H1 (cell line): ENCODE results near the gene TMED4. TPM values are rescaled to one million over a fixed set of nuclear protein-coding genes. Genes with fewer than 3 reads are reported as not detected.

Experiments
- CTCF ChIA-PET: fragments of 300-600 bp; sonication (Branson Sonifier 250); formaldehyde crosslinking; loops from one replicate; lab custom pipeline; 2021; ENCODE audit not compliant: partially characterized antibody; lab: Charles Lee
- POLR2A ChIA-PET: fragments of 300-600 bp; sonication (Branson Sonifier 250); formaldehyde crosslinking; loops from one replicate; lab custom pipeline; 2021; ENCODE audit warnings: inconsistent platforms; ENCODE audit not compliant: partially characterized antibody; lab: Charles Lee
- DNase-seq, 2 experiments: peaks; one replicate each; pipeline versions ENCODE4 v3.0.0 to v3.0.0-alpha.2; 2010 to 2022; ENCODE audit warnings: low spot score in 2 of 2, low read depth in 1 of 2, mixed read lengths in 1 of 2
- FAIRE-seq: peaks from 2 replicates; lab custom pipeline; 2011; peaks lifted over from hg19 to GRCh38; lab: Jason Lieb, UNC
- H2AFZ ChIP-seq: 2 replicates; pipeline ENCODE4 v1.8.1; 2012; ENCODE audit warnings: low read length, inconsistent platforms
- H2AK5ac ChIP-seq: 2 replicates; pipeline ENCODE4 v1.6.1; 2013; ENCODE audit warnings: low read depth, low read length
- H2BK120ac ChIP-seq: replicated peaks from 2 replicates; pipeline ENCODE3; 2013; ENCODE audit warnings: low read depth, low read length, inconsistent platforms
- H2BK12ac ChIP-seq: 2 replicates; pipeline ENCODE4 v1.6.1; 2013; ENCODE audit warnings: low read depth, low read length
- H2BK15ac ChIP-seq: 2 replicates; pipeline ENCODE4 v1.6.1; 2013; ENCODE audit warnings: low read length
- H2BK20ac ChIP-seq: 2 replicates; pipeline ENCODE4 v1.6.1; 2013; ENCODE audit warnings: low read length
- H2BK5ac ChIP-seq: 2 replicates; pipeline ENCODE4 v1.6.1; 2013; ENCODE audit warnings: low read depth, low read length
- H3K14ac ChIP-seq: 2 replicates; pipeline ENCODE4 v1.6.1; 2013; ENCODE audit warnings: inconsistent platforms; ENCODE audit not compliant: insufficient read length
- H3K18ac ChIP-seq: 2 replicates; pipeline ENCODE4 v1.6.1; 2013; ENCODE audit warnings: low read length; ENCODE audit errors: extremely low read depth
- H3K23ac ChIP-seq: 2 replicates; pipeline ENCODE4 v1.6.1; 2013; ENCODE audit warnings: inconsistent platforms; ENCODE audit not compliant: insufficient read length
- H3K23me2 ChIP-seq: 2 replicates; pipeline ENCODE4 v1.6.1; 2013; ENCODE audit warnings: low read depth, low read length
- H3K27ac ChIP-seq: 2 replicates; pipeline ENCODE4 v1.6.1; 2011; ENCODE audit warnings: low read depth, low read length, inconsistent platforms
- H3K27me3 ChIP-seq, 4 experiments: replicated peaks in 1 of 4; 1 replicate in 1 of 4; 2 replicates in 3 of 4; pipeline versions ENCODE4 v1.6.1 to v1.8.1; 2011 to 2013; ENCODE audit warnings: low read length in 3 of 4, mild to moderate bottlenecking in 3 of 4, inconsistent platforms in 2 of 4, mixed read lengths in 2 of 4, moderate library complexity in 1 of 4; ENCODE audit not compliant: control insufficient read depth in 3 of 4, insufficient read depth in 3 of 4; ENCODE audit errors: extremely low read depth in 1 of 4
- H3K36me3 ChIP-seq, 4 experiments: 2 replicates each; pipeline versions ENCODE4 v1.6.1 to v1.8.1; 2011 to 2013; ENCODE audit warnings: mild to moderate bottlenecking in 4 of 4, low read length in 3 of 4, moderate library complexity in 2 of 4, control low read depth in 1 of 4, inconsistent platforms in 1 of 4; ENCODE audit not compliant: insufficient read depth in 4 of 4, control insufficient read depth in 2 of 4
- H3K4ac ChIP-seq: replicated peaks from 2 replicates; pipeline ENCODE3; 2013; ENCODE audit warnings: low read length, low read depth, mixed read lengths, inconsistent platforms; ENCODE audit not compliant: insufficient read length
- H3K4me1 ChIP-seq, 4 experiments: replicated peaks in 1 of 4; 1 replicate in 1 of 4; 2 replicates in 3 of 4; pipeline versions ENCODE4 v1.6.1 to v1.8.1; 2011 to 2013; ENCODE audit warnings: low read length in 3 of 4, inconsistent platforms in 2 of 4, mixed read lengths in 1 of 4; ENCODE audit not compliant: insufficient read depth in 4 of 4, control insufficient read depth in 3 of 4
- H3K4me2 ChIP-seq, 2 experiments: 2 replicates each; pipeline versions ENCODE4 v1.6.1 to v1.8.1; 2011 to 2013; ENCODE audit warnings: low read depth in 2 of 2, low read length in 2 of 2, control low read depth in 1 of 2, inconsistent platforms in 1 of 2, mild to moderate bottlenecking in 1 of 2; ENCODE audit not compliant: insufficient read depth in 1 of 2
- H3K4me3 ChIP-seq, 4 experiments: fragments of 200-600, 300-600 bp in 1 of 4; sonication (generic), shearing (Covaris generic), sonication (Bioruptor Twin) in 1 of 4; 2 replicates each; pipeline versions ENCODE4 v1.5.1 to v1.8.1; 2011 to 2016; ENCODE audit warnings: low read length in 4 of 4, low read depth in 3 of 4, control low read depth in 2 of 4, inconsistent platforms in 2 of 4, mild to moderate bottlenecking in 2 of 4, mixed read lengths in 1 of 4, moderate library complexity in 1 of 4; ENCODE audit not compliant: insufficient read depth in 2 of 4; ENCODE audit errors: extremely low read depth in 1 of 4
- H3K56ac ChIP-seq: replicated peaks from 2 replicates; pipeline ENCODE3; 2013; ENCODE audit warnings: low read depth, mild to moderate bottlenecking, mixed read lengths, low read length, inconsistent platforms; ENCODE audit not compliant: insufficient read length
- H3K79me1 ChIP-seq: 2 replicates; pipeline ENCODE4 v1.6.1; 2013; ENCODE audit warnings: low read depth, low read length, control low read depth
- H3K79me2 ChIP-seq, 2 experiments: 2 replicates each; pipeline versions ENCODE4 v1.6.1 to v1.8.1; 2012 to 2013; ENCODE audit warnings: low read length in 2 of 2, mild to moderate bottlenecking in 2 of 2, inconsistent platforms in 1 of 2; ENCODE audit not compliant: insufficient read depth in 2 of 2, control insufficient read depth in 1 of 2
- H3K9ac ChIP-seq, 4 experiments: replicated peaks in 1 of 4; 1 replicate in 1 of 4; 2 replicates in 3 of 4; pipeline versions ENCODE4 v1.6.1 to v1.8.1; 2011 to 2013; ENCODE audit warnings: low read depth in 3 of 4, low read length in 3 of 4, control low read depth in 2 of 4, mild to moderate bottlenecking in 2 of 4, moderate library complexity in 2 of 4, inconsistent platforms in 1 of 4; ENCODE audit errors: extremely low read depth in 1 of 4
- H3K9me3 ChIP-seq, 2 experiments: 2 replicates each; pipeline versions ENCODE4 v1.6.1 to v1.8.1; 2012 to 2013; ENCODE audit warnings: mild to moderate bottlenecking in 2 of 2, moderate library complexity in 2 of 2, control low read depth in 1 of 2, inconsistent platforms in 1 of 2, low read depth in 1 of 2, low read length in 1 of 2, mixed read lengths in 1 of 2; ENCODE audit not compliant: insufficient read depth in 2 of 2
- H4K20me1 ChIP-seq, 2 experiments: replicated peaks in 1 of 2; 2 replicates each; pipeline versions ENCODE3 to v1.8.1; 2011 to 2013; ENCODE audit warnings: inconsistent platforms in 2 of 2, low read length in 2 of 2, mild to moderate bottlenecking in 1 of 2; ENCODE audit not compliant: insufficient read depth in 2 of 2, control insufficient read depth in 1 of 2
- H4K5ac ChIP-seq: 2 replicates; pipeline ENCODE4 v1.6.1; 2013; ENCODE audit warnings: low read length, low read depth, mixed read lengths, inconsistent platforms; ENCODE audit not compliant: insufficient read length
- H4K8ac ChIP-seq: 2 replicates; pipeline ENCODE4 v1.8.0; 2013; ENCODE audit warnings: mild to moderate bottlenecking, moderate library complexity, low read length, inconsistent platforms; ENCODE audit not compliant: insufficient read depth; ENCODE audit errors: extremely low read depth
- H4K91ac ChIP-seq: replicated peaks from 2 replicates; pipeline ENCODE3; 2013; ENCODE audit warnings: low read length, mixed read lengths, inconsistent platforms; ENCODE audit not compliant: insufficient read length
- CEBPB ChIP-seq: IDR thresholded peaks from 2 replicates; pipeline ENCODE4 v1.6.1; 2012; ENCODE audit warnings: low read depth, low read length
- CHD2 ChIP-seq: IDR thresholded peaks from 2 replicates; pipeline ENCODE4 v1.6.1; 2012; ENCODE audit warnings: low read length, improper control_type of control experiment
- EGR1 ChIP-seq: IDR thresholded peaks from 2 replicates; pipeline ENCODE4 v1.6.1; 2011; ENCODE audit warnings: low read depth, low read length, borderline replicate concordance
- POLR2A ChIP-seq, 2 experiments: IDR thresholded peaks; 1 replicate in 1 of 2; 2 replicates in 1 of 2; pipeline ENCODE4 v1.6.1; 2011; ENCODE audit warnings: low read depth in 2 of 2, low read length in 2 of 2, mild to moderate bottlenecking in 2 of 2; ENCODE audit errors: control extremely low read depth in 1 of 2
- SIRT6 ChIP-seq: IDR thresholded peaks from one replicate; pipeline ENCODE4 v1.7.1; 2012; ENCODE audit warnings: low read length, inconsistent platforms
- SIX5 ChIP-seq: IDR thresholded peaks from 2 replicates; pipeline ENCODE4 v1.6.1; 2011; ENCODE audit warnings: mild to moderate bottlenecking, low read depth, low read length
- SP2 ChIP-seq: IDR thresholded peaks from 2 replicates; pipeline ENCODE4 v1.6.1; 2012; ENCODE audit warnings: mild to moderate bottlenecking, low read length, inconsistent platforms
- TEAD4 ChIP-seq: IDR thresholded peaks from 2 replicates; pipeline ENCODE4 v1.6.1; 2012; ENCODE audit warnings: low read depth, low read length, inconsistent platforms, mixed read lengths
- WGBS, 2 experiments: shearing (Covaris generic) in 1 of 2; methylation state at CpG; one replicate each; pipeline versions ENCODE4 v1.1.6 to v1.1.7; 2013 to 2015; ENCODE audit warnings: low lambda C conversion rate in 2 of 2, mixed read lengths in 2 of 2, inconsistent platforms in 1 of 2, low coverage in 1 of 2, missing lambda C conversion rate in 1 of 2; ENCODE audit not compliant: insufficient replicate concordance in 2 of 2, insufficient coverage in 1 of 2, insufficient read length in 1 of 2; ENCODE audit errors: extremely low coverage in 1 of 2, missing lambda C conversion rate in 1 of 2; 5-methylcytosine and 5-hydroxymethylcytosine counted together
- polyA plus RNA-seq, 7 experiments: library from polyadenylated mRNA; depleted of rRNA in 3 of 7; stranded (reverse) in 5 of 7; unstranded in 2 of 7; fragments of >200 nt in 5 of 7; fragments of 200-250 nt in 2 of 7; gene quantifications; 1 replicate in 5 of 7; 2 replicates in 1 of 7; 4 replicates in 1 of 7; pipeline versions ENCODE4 v1.2.1 to v1.2.3, GENCODE V29; 2011 to 2013; ENCODE audit warnings: missing spikeins in 2 of 7, mixed read lengths in 2 of 7
- total RNA-seq: library from RNA; stranded (reverse); fragmentation: NEBNext Ultra II Directional; extraction: Animal tissue kit (Norgen Biotek cat#: 25700); gene quantifications from 2 replicates; pipeline ENCODE4 v1.2.1, GENCODE V29; 2021

TMED4 gene
- total and polyA plus RNA-seq, 2 of the 8 experiments (the other 6 are each of a cell fraction or from before 2014, with no cell fraction given) = 44.9 to 76.7 TPM

DNA sequence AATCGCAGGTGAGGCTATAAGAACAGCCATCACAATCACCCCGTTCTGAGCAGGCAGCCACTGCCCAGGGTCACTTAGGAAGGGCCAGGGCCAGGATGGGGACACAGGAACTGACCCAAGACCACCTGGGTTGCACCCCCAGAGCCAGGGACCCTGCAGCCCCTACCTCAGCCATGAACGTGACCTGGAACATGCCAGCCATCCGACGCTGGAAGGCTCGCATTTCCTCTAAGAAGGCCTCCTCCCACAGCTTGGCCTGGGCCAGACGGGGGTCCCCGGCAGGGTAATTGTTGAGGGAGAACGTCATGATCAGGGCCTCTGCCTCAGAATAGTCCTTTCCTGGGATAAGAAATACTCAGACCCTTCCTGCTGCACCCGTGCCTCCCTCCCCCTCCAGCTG lies 45.9 kb downstream of the TMED4 start:
- no peak overlapping the region for H3K23ac ChIP-seq
- FAIRE-seq (no peak), DNase-seq (no peak)
- H4K8ac ChIP-seq = peak overlapping the region; percentile 42; the same call in 1 of the 2 replicates
- H2BK15ac ChIP-seq = no peak overlapping the region
- H3K4ac ChIP-seq = no peak overlapping the region
- TF ChIP-seq POLR2A (IDR thresholded peaks at IDR 0.05; ENCODE audit: control extremely low read depth in 1 of 2, low read depth in 2 of 2, low read length in 2 of 2) (no peak), SIRT6 (no peak), TEAD4 (no peak), CEBPB (no peak), CHD2 (no peak), EGR1 (no peak), SIX5 (no peak), SP2 (no peak)
- no peaks in the 10 kb centered on the region for H4K20me1 ChIP-seq
- no peak overlapping the region for H3K14ac ChIP-seq
- H3K4me3 ChIP-seq = no peak overlapping the region
- H3K4me1 ChIP-seq = no peaks in the 10 kb centered on the region
- no peaks in the 10 kb centered on the region for H3K79me1 ChIP-seq
- H3K56ac ChIP-seq = no peak overlapping the region
- CTCF ChIA-PET = interaction anchor here (0.8 to 10.0 kb wide), 6 partner anchors 10 to 294 kb away, joined by 3 to 98 read pairs (median 12); no protein-coding TSS in a partner anchor
- POLR2A ChIA-PET = interaction anchor here (0.8 kb wide), 1 partner anchor 25 kb away, joined by 3 read pairs; no protein-coding TSS in a partner anchor
- H3K18ac ChIP-seq = no peak overlapping the region
- no peaks in the 10 kb centered on the region for H3K36me3 ChIP-seq
- H2BK120ac ChIP-seq = no peak overlapping the region
- no peak overlapping the region for H2BK12ac ChIP-seq
- 75% methylated on average over 8 of the region's 10 CpGs; no CpG with 5 or more reads in 1 of the 2 experiments for WGBS, 2 experiments
- H4K91ac ChIP-seq = no peak overlapping the region
- H3K27ac ChIP-seq = no peak overlapping the region
- no peak overlapping the region for H4K5ac ChIP-seq
- no peak overlapping the region for H2AK5ac ChIP-seq
- no peak overlapping the region for H2AFZ ChIP-seq
- H3K9me3 ChIP-seq = no peaks in the 10 kb centered on the region
- H3K9ac ChIP-seq = no peak overlapping the region
- no peak overlapping the region for H2BK20ac ChIP-seq
- no peaks in the 10 kb centered on the region for H3K23me2 ChIP-seq
- H3K79me2 ChIP-seq = no peaks in the 10 kb centered on the region
- H3K4me2 ChIP-seq = no peak overlapping the region
- no peaks in the 10 kb centered on the region for H3K27me3 ChIP-seq
- no peak overlapping the region for H2BK5ac ChIP-seq
